ENCODE measurements around the gene TMEM266.

TMEM266 gene

DNA sequence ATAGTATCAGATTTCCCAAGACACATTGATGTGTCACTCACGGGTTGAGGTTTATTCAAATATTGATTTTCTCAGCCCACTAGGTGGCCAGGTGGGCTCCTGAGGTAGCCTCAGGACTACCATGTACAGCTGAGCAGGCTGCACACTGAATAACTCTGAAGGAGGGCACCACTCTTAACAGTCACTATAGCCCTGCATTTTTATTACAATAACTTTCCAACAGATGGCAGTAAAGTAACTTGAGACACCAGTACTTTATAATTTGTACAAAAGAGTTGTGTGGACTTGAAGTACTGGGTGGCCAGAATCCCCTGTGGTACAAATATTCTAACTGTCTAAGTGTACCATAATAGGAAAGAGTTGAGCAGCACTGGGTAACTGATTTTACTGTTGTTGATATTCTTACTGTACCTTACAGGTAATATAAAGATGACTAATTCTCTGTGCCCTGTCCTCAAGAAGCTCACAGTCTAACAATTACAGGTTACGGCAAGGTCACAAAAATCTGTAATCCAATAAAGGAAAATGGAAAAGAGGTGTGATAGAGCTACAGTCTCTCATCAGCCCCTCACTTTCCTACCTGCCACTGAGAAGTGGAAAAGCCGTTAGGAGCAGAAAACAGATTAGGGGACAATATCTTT is 175.5 kb downstream of the TMEM266 start:
- no peaks in the 10 kb centered on the region for H3K27me3 Mint-ChIP-seq
- no peak overlapping the region for H3K27ac Mint-ChIP-seq
- no peaks in the 10 kb centered on the region for H3K9me3 Mint-ChIP-seq
- no peak overlapping the region for H3K4me3 Mint-ChIP-seq
- H3K36me3 Mint-ChIP-seq = peaks cover 3% of the 10 kb centered on the region
- CTCF ChIA-PET = interaction anchor here (0.7 to 4.3 kb wide), 13 partner anchors 9 to 604 kb away, joined by 3 to 19 read pairs (median 3); partner anchors contain the start of gene ISL2
- no peak for DNase-seq
- no peaks in the 10 kb centered on the region for H3K4me1 Mint-ChIP-seq

DNA sequence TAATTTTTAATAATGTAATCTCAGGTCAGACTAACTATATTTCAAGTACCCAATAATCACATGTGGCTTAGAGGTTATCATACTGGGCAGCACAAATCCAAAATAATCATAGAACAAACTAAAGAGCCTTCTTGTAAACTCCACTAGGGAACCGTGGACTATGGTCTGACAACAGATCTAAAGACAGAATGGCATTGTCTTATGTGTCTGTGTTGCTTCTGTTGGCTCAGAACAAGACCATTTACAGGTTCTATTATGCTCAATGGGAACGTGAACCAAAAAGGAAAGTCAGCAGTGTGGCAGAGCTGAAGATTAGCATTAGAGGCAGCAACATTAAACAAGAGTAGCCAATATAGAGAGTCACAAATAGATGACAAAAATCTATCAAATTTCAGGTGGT is 176.6 kb downstream of the TMEM266 start:
- H3K36me3 Mint-ChIP-seq = no peaks in the 10 kb centered on the region

DNA sequence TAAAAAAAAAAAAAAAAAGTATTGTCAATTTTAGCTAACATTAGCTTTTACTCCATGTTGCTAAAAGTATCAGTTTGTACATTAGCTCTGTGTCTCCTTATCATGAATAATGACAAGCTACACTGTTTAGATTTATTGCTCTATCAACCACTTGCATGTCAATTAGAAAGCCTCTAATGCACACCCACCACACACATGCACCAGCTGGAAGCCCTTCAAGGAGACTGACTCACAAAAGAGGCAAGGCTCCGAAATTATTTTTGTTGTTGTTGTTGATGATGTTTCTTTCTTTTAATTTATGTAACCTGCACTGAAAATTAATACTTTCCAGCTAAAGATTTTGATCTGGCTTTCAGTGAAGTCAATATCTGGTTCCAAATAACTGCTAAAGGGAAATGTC is 180.0 kb downstream of the TMEM266 start:
- Mint-ChIP-seq H3K9me3 (no peaks in the 10 kb centered on the region), H3K36me3 (peaks cover 4% of the 10 kb centered on the region), H3K4me3 (no peak overlapping the region), H3K27ac (no peak overlapping the region), H3K4me1 (no peaks in the 10 kb centered on the region), H3K27me3 (no peaks in the 10 kb centered on the region)
- CTCF ChIA-PET = interaction anchor here (0.7 kb wide), 1 partner anchor 77 kb away, joined by 3 read pairs; no protein-coding TSS in a partner anchor
- no peak for DNase-seq

More for the DNA sequence above, 176.6 kb downstream of the TMEM266 start:
- no peaks in the 10 kb centered on the region for H3K4me1 Mint-ChIP-seq
- CTCF ChIA-PET = interaction anchor here (0.8 to 4.3 kb wide), 11 partner anchors 8 to 97 kb away, joined by 3 to 19 read pairs (median 3); no protein-coding TSS in a partner anchor
- no peaks in the 10 kb centered on the region for H3K9me3 Mint-ChIP-seq
- H3K27ac Mint-ChIP-seq = no peak overlapping the region
- no peak for DNase-seq
- H3K4me3 Mint-ChIP-seq = no peak overlapping the region
- H3K27me3 Mint-ChIP-seq = no peaks in the 10 kb centered on the region

DNA sequence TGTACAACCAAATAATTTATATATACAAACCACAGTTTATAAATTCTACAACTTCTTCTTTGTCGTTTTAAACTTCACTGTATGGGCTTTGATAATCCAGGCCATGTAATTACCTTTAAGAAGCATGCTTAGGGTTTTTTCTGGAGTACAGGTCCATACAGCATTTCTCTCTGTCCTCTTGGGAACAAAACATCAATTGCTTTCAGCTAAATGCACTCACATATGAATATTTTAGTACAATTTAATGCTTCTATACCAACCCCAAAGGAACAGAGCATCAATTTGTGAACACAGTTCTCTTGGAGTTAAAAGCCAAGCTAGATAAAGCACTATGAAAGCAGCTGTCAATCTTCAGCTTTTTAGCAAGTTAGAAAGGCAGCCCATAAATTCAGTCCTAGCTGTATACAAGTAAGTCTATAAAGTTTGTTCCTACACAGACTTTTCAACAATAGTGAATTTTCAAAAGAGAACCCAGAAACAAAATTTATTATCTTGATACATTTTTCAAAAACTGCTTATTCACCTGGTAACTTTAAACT is 185.4 kb downstream of the TMEM266 start:
- H3K9me3 Mint-ChIP-seq = no peaks in the 10 kb centered on the region
- peaks cover 8% of the 10 kb centered on the region for H3K36me3 Mint-ChIP-seq
- no peak overlapping the region for H3K4me3 Mint-ChIP-seq
- no peak for DNase-seq
- H3K27ac Mint-ChIP-seq = no peak overlapping the region
- no peaks in the 10 kb centered on the region for H3K4me1 Mint-ChIP-seq
- CTCF ChIA-PET = interaction anchor here (0.8 kb wide), 1 partner anchor 88 kb away, joined by 3 read pairs; no protein-coding TSS in a partner anchor
- H3K27me3 Mint-ChIP-seq = no peaks in the 10 kb centered on the region

DNA sequence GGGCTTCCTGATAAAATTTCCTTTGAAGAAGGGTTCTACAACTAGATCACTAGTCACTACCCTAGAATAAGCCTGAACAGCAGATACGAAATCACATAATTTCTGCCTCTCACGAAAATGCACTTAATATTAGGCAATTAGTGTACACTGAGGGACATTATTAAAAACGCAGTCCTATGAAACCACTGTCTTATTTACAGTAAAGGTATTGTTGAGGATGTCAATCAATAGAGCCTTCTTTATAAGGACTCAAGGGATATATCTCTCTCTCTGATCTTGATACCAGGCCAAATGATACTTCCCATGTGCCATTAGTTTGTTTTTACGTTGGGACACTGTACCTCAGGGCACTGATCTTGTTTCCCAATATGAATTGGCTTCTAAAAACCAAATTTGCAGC is 191.9 kb downstream of the TMEM266 start:
- no peaks in the 10 kb centered on the region for H3K4me1 Mint-ChIP-seq
- no peaks in the 10 kb centered on the region for H3K27me3 Mint-ChIP-seq

DNA sequence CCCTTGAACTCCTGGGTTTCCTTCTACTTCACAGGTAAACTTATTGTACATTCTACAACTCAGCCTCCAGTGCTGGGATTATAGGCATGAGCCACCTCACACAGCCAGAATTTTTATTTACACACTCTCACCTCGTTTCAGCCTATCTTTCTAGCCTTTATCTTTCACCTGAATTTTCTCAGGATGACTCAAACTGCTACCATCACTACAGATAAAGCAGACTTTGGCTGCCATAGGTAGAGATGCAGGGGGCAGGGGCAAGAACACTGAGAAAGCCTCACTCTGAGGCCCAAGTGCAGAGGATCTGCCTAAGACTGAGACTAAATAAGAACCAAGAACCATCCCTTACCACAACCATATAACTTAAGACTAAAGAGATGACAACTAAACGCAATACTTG is 192.5 kb downstream of the TMEM266 start:
- DNase-seq = no peak
- H3K4me1 Mint-ChIP-seq = no peaks in the 10 kb centered on the region
- peaks cover 12% of the 10 kb centered on the region for H3K36me3 Mint-ChIP-seq
- no peak overlapping the region for H3K4me3 Mint-ChIP-seq
- H3K9me3 Mint-ChIP-seq = no peaks in the 10 kb centered on the region
- H3K27ac Mint-ChIP-seq = no peak overlapping the region
- H3K27me3 Mint-ChIP-seq = no peaks in the 10 kb centered on the region
- CTCF ChIA-PET = no interaction called here

More for the DNA sequence above, 191.9 kb downstream of the TMEM266 start:
- DNase-seq = no peak
- Mint-ChIP-seq H3K27ac (no peak overlapping the region), H3K9me3 (no peaks in the 10 kb centered on the region), H3K4me3 (no peak overlapping the region), H3K36me3 (peaks cover 9% of the 10 kb centered on the region)
- CTCF ChIA-PET = no interaction called here

DNA sequence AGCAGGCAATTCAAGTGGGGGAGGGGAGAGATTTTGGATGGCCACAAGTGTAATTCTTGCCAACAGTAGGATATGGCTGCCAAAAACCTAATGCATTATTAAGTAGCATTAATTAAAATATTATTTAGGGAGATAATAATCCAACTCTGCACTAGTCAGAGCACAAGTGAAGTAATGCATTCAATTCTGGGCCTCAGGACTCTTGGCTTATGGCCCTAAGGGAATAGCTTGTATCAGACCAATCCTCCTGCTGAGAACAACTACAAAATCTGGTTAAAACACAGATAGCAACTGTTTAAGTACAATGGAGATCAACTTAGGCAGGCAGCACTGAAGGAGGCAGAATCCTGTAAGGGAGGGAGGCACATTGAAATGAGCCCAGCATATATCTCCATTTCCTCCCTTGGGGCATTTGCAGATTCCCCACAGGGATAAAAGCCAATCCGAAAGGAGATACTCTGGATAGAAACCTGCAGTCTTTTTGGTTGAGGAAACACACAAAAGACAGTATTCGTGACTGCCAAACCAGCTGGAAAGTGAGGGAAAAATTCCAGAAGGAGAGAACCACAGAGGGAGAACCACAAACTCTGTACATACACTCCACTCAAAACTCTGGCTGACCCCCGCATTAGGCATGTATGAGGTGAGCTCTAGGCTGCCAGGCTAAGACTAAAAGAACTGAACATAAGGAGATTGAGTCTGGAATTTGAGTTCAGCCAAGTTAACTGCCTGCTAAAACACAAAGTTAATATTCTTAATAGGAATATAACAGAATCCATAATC is 194.1 kb downstream of the TMEM266 start:
- Mint-ChIP-seq H3K4me3 (no peak overlapping the region), H3K4me1 (no peaks in the 10 kb centered on the region), H3K27me3 (no peaks in the 10 kb centered on the region), H3K27ac (no peak overlapping the region), H3K9me3 (no peaks in the 10 kb centered on the region), H3K36me3 (peaks cover 15% of the 10 kb centered on the region)
- CTCF ChIA-PET = interaction anchor here (1.0 to 1.4 kb wide), 2 partner anchors 18 to 36 kb away, joined by 3 read pairs; no protein-coding TSS in a partner anchor
- no peak for DNase-seq
